Prostate gland (tissue), 2 donors: ENCODE measurements around the gene RIPOR1.

Source experiments
- CTCF ChIP-seq, 4 experiments: fragments of 200-600 bp in 2 of 4; fragments of 450-650 bp in 2 of 4; sonication (generic) in 2 of 4; IDR thresholded peaks; 1 replicate in 3 of 4; 2 replicates in 1 of 4; pipeline ENCODE4 v1.5.1; 2016 to 2019; ENCODE audit warnings: antibody characterized with exemption in 4 of 4, mild to moderate bottlenecking in 2 of 4, moderate library complexity in 2 of 4
- POLR2A ChIP-seq: fragments of 450-650 bp; IDR thresholded peaks from one replicate; pipeline ENCODE4 v1.6.1; 2016; ENCODE audit warnings: antibody characterized with exemption, mild to moderate bottlenecking

- no peak for TF ChIP-seq CTCF (IDR thresholded peaks at IDR 0.05)
- TF ChIP-seq POLR2A = no peak
Measured at GRCh38 chr16:67555795-67556212, 27.2 kb downstream of the RIPOR1 start.
